Measurements from ENCODE around the gene GJB3. TPM values are rescaled to one million over a fixed set of nuclear protein-coding genes. Genes with fewer than 3 reads are reported as not detected.

Gene GJB3
- total and polyA plus RNA-seq, 2 of the 13 experiments (the other 11 are each of a cell fraction or from before 2014, with no cell fraction given), result not detected

DNA sequence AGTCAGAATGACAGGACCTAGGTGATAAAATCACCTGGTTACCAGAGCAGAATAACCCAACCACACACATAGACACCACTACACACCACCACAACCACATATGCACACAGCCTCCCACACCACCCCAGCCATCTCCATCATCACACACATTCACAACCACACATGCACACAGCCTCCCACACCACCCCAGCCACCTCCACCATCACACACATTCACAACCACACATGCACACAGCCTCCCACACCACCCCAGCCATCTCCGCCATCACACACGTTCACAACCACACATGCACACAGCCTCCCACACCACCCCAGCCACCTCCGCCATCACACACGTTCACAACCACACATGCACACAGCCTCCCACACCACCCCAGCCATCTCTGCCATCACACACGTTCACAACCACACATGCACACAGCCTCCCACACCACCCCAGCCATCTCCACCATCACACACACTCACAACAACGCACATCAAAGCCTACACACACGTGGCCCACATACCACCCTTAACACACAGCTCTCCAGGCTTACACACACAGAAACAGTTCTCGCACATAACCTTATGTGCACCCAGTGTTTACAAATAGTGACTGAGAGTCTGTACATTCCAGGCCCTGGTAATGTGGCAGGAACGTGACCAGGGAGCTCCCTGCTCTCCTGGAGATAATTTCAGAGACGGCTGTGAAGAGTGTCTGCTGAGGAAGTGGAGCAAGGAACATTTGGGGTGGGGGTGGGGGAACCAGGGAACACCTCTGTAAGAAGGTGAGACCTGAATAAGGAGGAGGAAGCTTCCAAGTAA lies 3.3 kb upstream of the GJB3 start:
- in situ Hi-C loops (cut with HindIII; ENCODE audit: extremely low pct_ligation_motif_present, low pct_unique_long_range_greater_than_20kb) (no loop called here), intact Hi-C loops (cut with micrococcal nuclease; ENCODE audit: unreplicated experiment) (no loop called here)
- Histone ChIP-seq H3K9me3 (ENCODE audit: low read length) (no peaks in the 10 kb centered on the region), H3K9ac (ENCODE audit: insufficient read depth, low read depth, low read length) (no peak overlapping the region), H3K4me1 (ENCODE audit: insufficient read depth, low read length) (no peaks in the 10 kb centered on the region), H3K79me2 (ENCODE audit: insufficient read depth, low read length) (no peaks in the 10 kb centered on the region), H3K27me3 (ENCODE audit: control insufficient read depth in 1 of 2, insufficient read depth in 2 of 2, low read length in 2 of 2) (peaks cover 10 to 42% of the 10 kb centered on the region in 2 experiments; a peak in 4 of 5 replicates), H3K4me2 (ENCODE audit: low read depth, low read length) (no peak overlapping the region), H3K36me3 (replicated peaks in 1 of 2; ENCODE audit: control insufficient read depth in 1 of 2, insufficient read depth in 2 of 2, low read length in 2 of 2) (no peaks in the 10 kb centered on the region), H4K20me1 (ENCODE audit: insufficient read depth, low read length) (no peaks in the 10 kb centered on the region), H3K27ac (ENCODE audit: extremely low read length, insufficient read depth, low read length) (no peak overlapping the region), H2AFZ (ENCODE audit: low read length) (no peak overlapping the region), H3K4me3 (replicated peaks in 1 of 3; ENCODE audit: insufficient read depth in 1 of 3, low read depth in 2 of 3, low read length in 3 of 3) (no peak overlapping the region)
- CTCF ChIA-PET (ENCODE audit: low intra/inter-chr PET ratio, low total read pairs), result no interaction called here
- no peak for DNase-seq (ENCODE audit: low spot score)
- no peak for ATAC-seq
- no TSS peak for BruUV-seq (replicated peaks)
- POLR2A ChIA-PET, result no interaction called here
- no peak for FAIRE-seq
- TF ChIP-seq BHLHE40 (IDR thresholded peaks at IDR 0.05; ENCODE audit: low read length) (peak; percentile 21; the same call in 1 of the 2 replicates), ZNF75D (CRISPR knock-in tag; IDR thresholded peaks at IDR 0.05; ENCODE audit: borderline replicate concordance) (no peak)
- WGBS (ENCODE audit: low lambda C conversion rate), result 14% methylated on average over 10 of the region's 10 CpGs

DNA sequence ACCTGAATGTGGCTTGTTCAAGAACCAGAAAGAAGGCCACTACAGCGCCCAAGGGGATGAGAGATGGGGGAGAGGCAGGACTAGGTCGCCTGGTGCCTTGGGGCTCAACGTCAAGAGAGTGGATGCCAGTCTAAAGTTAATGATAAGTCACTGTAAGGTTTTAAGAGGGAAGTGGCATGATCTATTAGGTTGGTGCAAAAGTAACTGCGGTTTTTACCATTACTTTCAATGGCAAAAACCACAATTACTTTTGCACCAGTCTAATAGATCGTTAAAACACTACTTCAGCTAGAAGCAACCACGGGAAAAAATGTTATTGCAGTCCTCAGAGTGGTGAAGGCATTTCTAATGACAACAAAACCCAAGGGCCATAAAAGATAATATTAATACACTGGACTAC lies 2.6 kb upstream of the GJB3 start:
- H2AFZ ChIP-seq (ENCODE audit: low read length), result no peak overlapping the region
- FAIRE-seq (no peak), DNase-seq (ENCODE audit: low spot score) (no peak), ATAC-seq (no peak)
- H3K9me3 ChIP-seq (ENCODE audit: low read length), result no peaks in the 10 kb centered on the region
- no peaks in the 10 kb centered on the region for H3K36me3 ChIP-seq (replicated peaks in 1 of 2; ENCODE audit: control insufficient read depth in 1 of 2, insufficient read depth in 2 of 2, low read length in 2 of 2)
- H3K4me1 ChIP-seq (ENCODE audit: insufficient read depth, low read length), result no peaks in the 10 kb centered on the region
- no peak for TF ChIP-seq GATAD1 (CRISPR knock-in tag; IDR thresholded peaks at IDR 0.05)
- TF ChIP-seq U2AF2 (IDR thresholded peaks at IDR 0.05; ENCODE audit: low read depth, low read length), result no peak
- TF ChIP-seq, protein P1, sequence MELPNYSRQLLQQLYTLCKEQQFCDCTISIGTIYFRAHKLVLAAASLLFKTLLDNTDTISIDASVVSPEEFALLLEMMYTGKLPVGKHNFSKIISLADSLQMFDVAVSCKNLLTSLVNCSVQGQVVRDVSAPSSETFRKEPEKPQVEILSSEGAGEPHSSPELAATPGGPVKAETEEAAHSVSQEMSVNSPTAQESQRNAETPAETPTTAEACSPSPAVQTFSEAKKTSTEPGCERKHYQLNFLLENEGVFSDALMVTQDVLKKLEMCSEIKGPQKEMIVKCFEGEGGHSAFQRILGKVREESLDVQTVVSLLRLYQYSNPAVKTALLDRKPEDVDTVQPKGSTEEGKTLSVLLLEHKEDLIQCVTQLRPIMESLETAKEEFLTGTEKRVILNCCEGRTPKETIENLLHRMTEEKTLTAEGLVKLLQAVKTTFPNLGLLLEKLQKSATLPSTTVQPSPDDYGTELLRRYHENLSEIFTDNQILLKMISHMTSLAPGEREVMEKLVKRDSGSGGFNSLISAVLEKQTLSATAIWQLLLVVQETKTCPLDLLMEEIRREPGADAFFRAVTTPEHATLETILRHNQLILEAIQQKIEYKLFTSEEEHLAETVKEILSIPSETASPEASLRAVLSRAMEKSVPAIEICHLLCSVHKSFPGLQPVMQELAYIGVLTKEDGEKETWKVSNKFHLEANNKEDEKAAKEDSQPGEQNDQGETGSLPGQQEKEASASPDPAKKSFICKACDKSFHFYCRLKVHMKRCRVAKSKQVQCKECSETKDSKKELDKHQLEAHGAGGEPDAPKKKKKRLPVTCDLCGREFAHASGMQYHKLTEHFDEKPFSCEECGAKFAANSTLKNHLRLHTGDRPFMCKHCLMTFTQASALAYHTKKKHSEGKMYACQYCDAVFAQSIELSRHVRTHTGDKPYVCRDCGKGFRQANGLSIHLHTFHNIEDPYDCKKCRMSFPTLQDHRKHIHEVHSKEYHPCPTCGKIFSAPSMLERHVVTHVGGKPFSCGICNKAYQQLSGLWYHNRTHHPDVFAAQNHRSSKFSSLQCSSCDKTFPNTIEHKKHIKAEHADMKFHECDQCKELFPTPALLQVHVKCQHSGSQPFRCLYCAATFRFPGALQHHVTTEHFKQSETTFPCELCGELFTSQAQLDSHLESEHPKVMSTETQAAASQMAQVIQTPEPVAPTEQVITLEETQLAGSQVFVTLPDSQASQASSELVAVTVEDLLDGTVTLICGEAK (IDR thresholded peaks at IDR 0.05), result peak; percentile 64
- TF ChIP-seq, protein P1 (CRISPR knock-in tag; IDR thresholded peaks at IDR 0.05), result no peak
- no peak for TF ChIP-seq ZNF17 (CRISPR knock-in tag; IDR thresholded peaks at IDR 0.05)
- no peak overlapping the region for H3K27ac ChIP-seq (ENCODE audit: extremely low read length, insufficient read depth, low read length)
- H4K20me1 ChIP-seq (ENCODE audit: insufficient read depth, low read length), result no peaks in the 10 kb centered on the region
- in situ Hi-C loops (cut with HindIII; ENCODE audit: extremely low pct_ligation_motif_present, low pct_unique_long_range_greater_than_20kb), result no loop called here
- ChIA-PET CTCF (ENCODE audit: low intra/inter-chr PET ratio, low total read pairs) (no interaction called here), POLR2A (no interaction called here)
- intact Hi-C loops (cut with micrococcal nuclease; ENCODE audit: unreplicated experiment), result no loop called here
- no peak overlapping the region for H3K4me2 ChIP-seq (ENCODE audit: low read depth, low read length)
- WGBS (ENCODE audit: low lambda C conversion rate), result 2% methylated on average over 6 of the region's 6 CpGs
- no peaks in the 10 kb centered on the region for H3K79me2 ChIP-seq (ENCODE audit: insufficient read depth, low read length)
- H3K4me3 ChIP-seq (replicated peaks in 1 of 3; ENCODE audit: insufficient read depth in 1 of 3, low read depth in 2 of 3, low read length in 3 of 3), result no peak overlapping the region
- no TSS peak for BruUV-seq (replicated peaks)
- H3K9ac ChIP-seq (ENCODE audit: insufficient read depth, low read depth, low read length), result no peak overlapping the region
- peaks cover 10 to 42% of the 10 kb centered on the region in 2 experiments; a peak in 4 of 5 replicates for H3K27me3 ChIP-seq (ENCODE audit: control insufficient read depth in 1 of 2, insufficient read depth in 2 of 2, low read length in 2 of 2)
